ENCODE data around the gene PUS3. TPM values are rescaled to one million over a fixed set of nuclear protein-coding genes. Genes with fewer than 3 reads are reported as not detected.

Gene PUS3
- total RNA-seq, 1 donor from 2014 or later: 12.1 TPM

DNA sequence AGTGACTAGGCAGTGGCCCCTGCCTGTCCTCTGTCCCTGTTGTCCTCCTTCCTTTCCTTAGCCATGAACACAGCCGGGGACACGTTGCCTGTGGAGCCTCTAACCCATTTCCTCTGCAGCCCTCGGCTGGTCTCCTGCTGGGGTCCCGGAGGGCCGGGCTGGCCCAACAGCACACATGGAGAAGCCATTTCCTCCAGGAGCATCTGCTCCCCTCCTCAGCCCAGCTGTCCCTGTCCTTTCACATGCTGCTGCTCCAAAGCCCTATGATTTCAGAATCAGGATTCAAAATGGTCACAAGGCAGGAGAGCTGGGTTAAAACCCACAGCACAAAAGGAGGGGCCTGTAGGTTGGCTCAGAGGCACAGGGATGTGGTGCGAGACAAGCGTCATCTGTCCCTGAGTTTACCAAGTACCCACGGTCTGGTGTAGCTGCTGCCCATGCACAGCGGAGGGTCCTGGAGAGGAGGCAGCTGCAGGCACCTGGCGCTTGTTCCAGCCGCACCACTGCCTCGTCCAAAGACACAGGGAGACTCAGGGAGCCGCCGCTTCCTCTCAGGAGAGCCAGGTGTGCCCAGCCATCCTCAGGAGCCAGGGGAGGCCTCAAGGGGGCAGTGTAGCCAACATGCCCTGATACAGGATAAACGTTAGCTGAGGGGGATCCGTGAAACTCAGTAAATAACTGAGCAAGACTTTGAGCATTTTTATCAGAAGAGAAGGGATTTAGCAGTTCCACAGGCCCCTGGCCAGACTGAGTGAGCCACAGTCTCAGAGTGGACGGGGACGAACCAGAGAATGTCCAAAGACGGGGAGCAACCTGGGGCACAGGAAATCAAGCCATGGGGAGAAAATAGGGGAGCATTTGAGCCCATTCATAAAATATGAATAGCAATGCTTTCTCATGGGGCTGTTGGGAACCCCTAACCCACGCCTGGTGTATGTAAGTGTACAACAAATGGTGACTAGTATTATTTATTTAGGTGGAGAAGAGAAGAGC lies 38.9 kb upstream of the PUS3 start:
- DNase-seq (ENCODE audit: low spot score): peak; percentile 87

DNA sequence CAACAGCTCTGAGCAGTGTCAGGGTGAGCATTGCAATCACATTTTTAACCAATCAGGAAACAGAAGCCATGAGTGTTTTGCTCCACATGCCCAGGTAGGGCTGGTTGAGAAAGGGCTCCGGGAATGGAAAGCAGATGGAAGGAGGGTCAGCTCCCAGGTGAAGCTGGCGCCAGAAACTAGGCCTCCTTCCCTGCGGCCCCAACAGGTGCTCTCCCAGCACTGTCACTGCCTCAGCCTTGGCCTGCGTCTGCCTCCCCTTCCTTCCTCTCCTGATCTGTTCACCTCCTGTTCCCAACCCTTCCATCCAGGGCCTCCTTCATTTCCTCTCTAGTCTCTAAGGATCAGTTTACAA lies 38.2 kb upstream of the PUS3 start:
- peak; percentile 65 for DNase-seq (ENCODE audit: low spot score)

DNA sequence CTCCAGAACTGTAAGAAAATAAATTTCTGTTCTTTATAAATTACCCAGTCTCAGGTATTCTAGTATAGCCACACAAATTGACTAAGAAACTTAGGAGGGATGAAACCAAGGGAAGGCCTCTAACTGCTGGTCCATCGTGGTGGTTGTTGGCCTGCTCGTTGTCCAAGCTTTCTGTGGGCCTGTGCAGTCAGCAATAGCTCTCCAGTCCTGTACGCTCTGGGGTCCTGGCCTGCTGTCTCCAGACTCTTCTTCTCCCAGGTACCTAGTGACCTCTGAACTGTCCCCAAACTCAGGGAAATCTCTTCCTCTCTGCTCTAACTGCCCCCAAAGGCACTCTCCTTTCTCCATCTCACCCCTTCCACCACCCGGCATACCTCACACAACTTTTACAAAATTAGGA lies 37.1 kb upstream of the PUS3 start:
- DNase-seq (ENCODE audit: low spot score): peak; percentile 67

DNA sequence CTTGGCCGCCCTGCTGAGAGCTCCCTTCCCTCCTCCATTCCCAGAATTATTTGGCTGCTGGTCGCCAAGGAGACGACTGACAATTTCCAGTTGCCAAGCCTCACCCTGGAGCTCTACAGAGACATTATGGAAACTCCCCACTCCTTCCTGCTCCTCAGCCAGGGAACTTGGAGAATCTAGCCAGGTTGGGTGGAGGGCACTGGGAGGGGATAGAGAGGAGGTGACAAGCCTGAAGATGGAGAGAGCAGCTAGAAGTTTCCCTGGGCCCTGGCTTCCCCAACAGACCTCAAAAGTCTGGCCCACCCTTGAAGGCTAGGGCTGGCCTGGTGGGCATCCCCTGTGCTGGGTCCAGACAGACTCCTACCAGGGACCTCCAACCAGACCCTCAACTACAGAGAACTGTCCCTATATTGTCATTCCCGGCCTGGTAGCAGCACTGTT lies 36.1 kb upstream of the PUS3 start:
- DNase-seq (ENCODE audit: low spot score): peak; percentile 73

DNA sequence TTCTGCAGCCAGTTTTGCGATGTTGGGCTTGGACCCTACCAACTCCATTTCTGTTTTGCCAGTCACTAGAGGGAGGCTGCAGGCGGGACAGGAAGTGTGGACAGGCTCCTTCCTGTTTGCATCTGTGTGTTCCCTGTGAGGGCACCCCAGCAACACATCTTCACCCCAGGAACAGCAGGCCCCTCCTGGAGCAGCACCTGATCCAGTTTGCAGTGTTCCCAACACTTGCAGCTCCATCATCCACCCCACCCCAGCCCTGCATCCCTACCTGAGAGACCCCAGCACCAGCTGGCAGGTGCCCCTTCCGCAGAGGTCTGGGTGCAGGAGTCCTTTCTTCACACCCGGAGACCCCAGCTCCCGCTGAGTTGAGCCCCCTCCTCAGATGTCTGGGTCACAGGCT lies 35.4 kb upstream of the PUS3 start:
- DNase-seq (ENCODE audit: low spot score): peak; percentile 71

DNA sequence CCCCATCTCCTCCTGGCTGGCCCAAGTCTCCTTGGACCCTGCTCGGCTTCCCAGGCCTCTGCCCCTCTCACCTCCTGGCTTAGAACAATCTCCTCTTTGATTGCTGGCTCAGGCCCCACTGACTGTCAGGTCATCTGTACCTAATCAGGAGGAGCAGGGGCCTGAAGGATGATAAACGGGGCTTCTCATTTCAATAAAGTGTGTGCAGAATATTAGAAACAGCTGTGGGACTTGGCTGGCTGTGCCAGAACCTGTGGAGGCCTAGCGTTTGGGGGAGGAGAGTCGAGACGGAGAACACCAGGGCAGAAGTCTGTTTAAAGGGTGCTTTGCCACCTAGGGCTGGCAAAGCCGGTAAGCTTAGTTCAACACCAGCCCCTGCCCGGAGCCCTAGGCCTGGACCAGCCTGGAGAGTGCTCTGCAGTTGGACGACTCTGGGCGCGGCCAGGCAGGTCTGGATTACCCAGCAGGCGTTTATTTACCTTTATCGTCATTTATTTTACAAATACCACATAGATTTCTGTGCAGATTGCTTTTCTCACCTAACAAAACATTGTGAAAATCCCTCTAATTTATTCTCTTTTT lies 32.7 kb upstream of the PUS3 start:
- no peak for DNase-seq (ENCODE audit: low spot score)

DNA sequence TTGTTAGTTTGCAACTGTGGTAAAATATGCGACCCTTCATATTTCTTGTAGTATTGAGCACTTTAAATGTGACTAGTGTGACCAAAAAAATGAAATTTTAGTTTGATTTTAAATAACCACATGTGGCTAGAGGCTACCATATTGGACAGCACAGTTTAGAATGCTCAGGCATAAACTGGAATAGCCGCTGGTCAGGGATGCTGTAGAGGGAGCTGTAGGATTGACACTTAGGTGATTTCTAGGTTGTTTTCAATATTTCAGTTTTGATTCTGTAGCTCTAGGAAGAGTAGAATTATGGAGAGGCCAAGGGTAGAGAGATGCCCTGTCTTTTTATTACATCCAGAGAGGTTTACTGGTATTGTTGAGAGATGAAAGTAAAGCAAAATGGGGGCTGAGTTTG lies 32.0 kb upstream of the PUS3 start:
- no peak for DNase-seq (ENCODE audit: low spot score)

DNA sequence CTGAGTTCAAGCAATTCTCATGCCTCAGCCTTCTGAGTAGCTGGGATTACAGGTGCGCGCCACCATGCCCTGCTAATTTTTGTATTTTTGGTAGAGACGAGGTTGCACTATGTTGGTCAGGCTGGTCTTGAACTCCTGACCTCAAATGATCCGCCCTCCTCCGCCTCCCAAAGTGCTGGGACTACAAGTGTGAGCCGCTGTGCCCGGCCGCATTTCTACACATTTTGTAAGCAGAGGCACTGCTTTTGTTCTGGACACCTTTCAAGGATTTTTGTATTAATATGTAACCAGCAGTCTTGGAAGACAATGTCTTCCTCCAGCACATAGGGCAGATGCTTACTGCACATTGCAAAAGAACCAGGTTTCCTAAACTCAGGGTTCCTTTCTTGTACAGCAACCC lies 31.5 kb upstream of the PUS3 start:
- no peak for DNase-seq (ENCODE audit: low spot score)

DNA sequence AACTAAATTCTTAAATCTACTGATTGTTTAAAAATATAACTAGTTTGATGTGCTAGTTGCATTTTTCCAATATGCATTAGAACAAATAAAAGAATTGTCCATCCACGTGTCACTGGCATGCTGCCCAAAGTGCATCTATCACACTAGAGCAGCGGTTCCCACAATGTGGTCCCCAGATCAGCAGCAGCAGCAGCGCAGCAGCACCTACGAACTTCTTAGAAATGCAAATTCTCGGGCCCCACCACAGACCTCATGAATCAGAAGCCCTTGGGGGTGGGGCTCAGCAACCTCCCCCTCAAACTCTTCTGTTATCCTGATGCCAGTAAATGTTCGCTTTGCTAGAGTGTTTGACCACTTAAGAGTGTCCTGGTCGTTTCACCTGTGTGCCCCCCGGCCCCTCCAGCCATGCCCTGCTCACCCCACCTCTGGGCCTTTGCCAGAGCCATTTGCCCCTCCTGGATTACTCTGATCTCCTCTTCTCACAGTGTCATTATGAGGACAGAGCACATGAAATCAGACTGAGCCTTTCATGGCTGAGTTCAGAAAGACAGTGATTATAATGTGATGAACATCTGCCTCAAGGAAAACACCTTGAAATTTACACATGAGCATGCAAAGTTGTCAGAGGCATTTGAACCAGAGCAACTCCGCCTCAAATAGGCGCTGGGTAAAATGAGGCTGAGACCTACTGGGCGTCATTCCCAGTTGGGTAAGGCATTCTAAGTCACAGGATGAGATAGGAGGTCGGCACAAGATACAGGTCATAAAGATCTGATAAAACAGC lies 30.2 kb upstream of the PUS3 start:
- DNase-seq (ENCODE audit: low spot score): no peak

DNA sequence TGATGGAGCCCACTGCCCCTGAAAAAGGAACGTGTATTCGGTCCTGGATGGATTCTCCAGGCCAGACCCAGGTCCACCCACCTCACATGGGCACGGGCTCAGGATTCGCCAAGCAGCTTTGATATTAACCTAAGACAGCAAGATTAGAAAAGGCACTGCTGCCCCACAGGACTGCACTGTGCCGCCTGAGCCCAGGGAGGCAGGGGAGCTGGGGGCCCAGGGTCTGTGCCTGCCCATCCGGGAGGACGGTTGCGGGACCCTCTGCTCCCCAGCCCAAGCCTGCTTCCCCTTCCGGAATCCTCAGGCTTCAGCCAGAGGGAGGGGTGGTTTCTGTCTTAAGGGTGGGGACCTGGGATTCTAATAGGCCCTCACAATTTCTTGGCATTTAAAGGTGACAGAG lies 29.3 kb upstream of the PUS3 start:
- DNase-seq (ENCODE audit: low spot score): no peak

DNA sequence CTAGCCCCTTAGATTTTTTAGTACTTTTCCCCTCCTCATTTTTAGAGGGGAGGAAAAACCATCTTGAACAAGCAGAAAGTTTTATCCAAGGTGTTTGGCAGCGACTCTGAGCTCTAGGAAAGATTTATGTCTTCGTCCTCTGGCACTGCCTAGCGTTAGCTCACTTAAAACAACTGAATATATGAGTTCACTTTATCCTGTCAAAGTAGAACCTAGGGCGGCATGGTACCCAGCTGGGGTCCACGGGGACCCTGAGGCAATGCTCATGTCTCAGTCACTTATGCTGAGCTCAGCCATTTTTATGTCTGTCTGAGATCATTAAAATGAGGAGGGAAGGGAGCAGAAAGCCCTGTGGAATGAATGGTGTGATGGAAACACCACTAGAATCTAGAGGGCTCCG lies 28.7 kb upstream of the PUS3 start:
- DNase-seq (ENCODE audit: low spot score): no peak

DNA sequence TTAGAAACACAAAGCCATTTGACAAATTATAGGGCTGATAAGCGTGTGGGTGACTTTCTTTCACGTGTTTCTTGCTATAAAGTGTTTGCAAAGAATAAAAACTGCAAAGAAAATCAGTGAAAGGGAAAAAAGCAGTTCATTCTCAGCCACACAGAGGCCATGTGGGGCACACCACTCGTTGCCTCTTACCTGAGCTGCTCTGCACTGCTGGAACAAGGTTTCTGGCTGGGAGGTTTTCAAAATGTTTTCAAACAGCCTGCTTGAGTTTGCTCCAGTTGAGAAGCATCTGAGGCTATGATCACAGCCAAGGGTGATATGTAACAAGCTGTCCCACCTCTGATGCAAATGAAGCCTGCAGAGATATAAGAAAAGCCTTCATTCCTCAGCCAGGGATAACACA lies 28.1 kb upstream of the PUS3 start:
- no peak for DNase-seq (ENCODE audit: low spot score)

DNA sequence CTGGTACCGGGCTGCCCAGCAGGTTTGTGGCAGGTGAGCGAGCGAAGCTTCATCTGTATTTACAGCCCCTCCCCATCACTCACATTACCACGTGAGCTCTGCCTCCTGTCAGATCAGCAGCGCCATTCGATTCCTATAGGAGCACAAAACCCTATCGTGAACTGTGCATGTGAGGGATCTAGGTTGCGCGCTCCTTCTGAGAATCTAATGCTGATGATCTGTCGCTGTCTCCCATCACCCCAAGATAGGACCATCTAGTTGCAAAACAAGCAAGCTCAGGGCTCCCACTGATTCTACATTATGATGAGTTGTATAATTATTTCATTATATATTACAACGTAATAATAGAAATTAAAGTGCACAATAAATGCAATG lies 27.1 kb upstream of the PUS3 start:
- DNase-seq (ENCODE audit: low spot score): no peak

DNA sequence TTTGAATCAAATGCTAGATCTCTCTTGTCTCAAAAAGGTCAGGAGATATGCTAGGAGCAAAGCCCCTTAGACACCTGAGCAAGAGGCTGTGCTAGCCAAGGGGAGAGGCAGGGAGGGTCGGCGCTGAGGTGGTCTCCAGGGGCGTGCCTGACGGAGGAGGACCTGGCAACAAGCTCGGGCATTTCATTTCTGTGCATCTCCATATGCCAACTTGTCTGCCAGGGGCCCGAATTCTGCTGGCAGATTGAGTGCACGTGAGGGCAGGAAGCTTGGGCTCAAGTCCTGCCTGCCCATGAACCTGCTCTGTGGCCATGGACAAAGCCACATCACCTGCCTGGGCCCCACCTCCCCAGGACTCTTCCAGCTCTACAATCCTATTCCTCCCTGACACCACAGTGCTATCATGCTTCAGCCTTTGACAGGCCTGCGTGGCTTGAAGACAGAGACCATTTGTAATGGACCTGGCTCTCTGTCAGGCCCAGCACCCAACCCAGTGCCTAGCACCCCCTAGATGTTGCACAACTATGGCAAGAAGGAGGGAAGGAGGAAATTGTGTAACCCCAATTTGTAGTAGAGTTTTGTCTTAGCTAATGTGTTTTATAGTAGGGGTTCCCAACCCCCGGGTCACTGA lies 26.6 kb upstream of the PUS3 start:
- no peak for DNase-seq (ENCODE audit: low spot score)

DNA sequence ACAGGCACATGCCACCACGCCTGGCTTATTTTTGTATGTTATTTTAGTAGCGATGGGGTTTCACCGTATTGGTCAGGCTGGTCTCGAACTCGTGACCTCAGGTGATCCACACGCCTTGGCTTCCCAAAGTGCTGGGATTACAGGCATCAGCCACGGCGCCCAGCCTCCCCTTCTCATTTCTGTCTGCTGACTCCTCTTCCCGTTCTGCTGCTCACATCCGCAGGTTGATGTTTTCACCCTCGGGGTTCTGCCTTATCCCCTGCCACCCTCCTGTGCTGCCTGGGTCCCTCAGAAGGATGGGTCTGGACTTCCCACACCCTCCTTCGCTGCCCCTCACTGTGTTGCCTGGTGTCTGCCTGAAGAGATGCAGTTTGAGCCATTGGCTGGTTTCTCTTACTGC lies 23.7 kb upstream of the PUS3 start:
- DNase-seq (ENCODE audit: low spot score): no peak

DNA sequence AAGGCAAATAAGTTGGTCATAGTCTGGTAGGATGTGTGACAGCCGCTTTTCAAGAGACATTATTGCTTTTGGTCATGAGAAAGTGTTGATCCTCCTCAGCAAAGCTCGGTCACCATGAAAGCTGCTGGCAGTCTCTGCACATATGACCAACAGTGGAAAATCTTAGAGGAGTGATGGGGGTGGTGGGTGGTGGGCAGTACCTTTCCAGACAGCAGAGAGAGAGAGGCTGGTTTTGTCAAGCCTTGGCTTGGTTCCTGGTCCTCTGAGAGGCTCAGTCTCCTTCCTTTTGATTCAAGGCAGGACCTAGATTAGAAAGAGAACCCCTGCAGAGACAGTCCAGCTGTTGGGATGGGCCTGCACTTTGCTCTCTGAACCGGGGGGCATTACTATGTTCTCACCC lies 22.8 kb upstream of the PUS3 start:
- no peak for DNase-seq (ENCODE audit: low spot score)

DNA sequence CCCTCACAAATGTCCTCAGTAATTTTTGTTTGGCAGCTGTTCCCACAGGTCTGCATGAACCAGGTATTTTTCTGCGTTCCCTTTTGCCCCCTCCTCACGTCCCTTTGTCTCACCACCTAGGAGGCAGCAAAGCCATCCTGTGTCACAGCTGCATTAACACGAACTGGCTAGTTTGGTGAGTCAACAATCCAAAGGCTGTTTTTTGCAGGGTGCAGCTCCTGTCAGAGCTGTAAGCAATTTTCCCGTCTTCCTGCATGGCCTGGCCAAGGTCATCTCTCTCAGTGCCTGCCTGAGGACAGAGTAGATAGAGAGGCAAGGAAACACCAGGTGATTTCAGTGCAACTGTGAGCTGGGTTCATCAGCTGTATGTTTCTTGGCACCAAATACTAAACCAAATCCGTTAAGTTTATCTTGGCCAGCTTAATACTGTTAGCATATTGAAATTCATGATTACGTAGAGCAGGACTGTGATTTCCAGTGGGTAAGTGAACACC lies 22.3 kb upstream of the PUS3 start:
- no peak for DNase-seq (ENCODE audit: low spot score)

DNA sequence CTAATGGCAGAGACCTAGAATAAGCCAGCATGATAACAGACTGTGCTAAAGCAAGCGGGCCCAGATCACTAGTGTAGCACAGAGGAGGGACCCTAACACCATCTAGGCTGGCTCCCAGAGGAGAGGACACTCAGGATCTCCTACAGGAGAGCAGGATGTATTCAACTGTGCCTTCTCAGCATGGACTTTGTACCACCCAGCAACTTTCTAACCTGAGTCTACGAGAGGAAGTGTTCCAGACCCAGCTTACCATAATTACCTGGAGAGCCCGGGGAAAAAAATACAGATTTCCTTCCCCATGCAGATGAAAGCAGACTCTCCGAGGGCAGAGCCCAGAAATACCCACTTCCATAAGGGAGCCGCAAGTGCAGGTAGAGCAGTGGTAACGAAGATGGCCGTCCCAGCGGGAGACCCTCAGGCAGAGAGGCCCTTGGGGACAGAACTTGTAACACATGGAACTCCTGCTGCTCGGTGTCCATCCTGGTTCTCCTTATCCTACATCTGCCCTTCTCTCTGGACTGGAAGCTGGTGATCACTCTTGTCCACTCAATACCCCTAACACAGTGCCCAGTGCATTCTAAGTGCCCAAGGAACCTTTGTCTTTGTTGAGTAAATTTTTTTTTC lies 21.5 kb upstream of the PUS3 start:
- DNase-seq (ENCODE audit: low spot score): no peak

DNA sequence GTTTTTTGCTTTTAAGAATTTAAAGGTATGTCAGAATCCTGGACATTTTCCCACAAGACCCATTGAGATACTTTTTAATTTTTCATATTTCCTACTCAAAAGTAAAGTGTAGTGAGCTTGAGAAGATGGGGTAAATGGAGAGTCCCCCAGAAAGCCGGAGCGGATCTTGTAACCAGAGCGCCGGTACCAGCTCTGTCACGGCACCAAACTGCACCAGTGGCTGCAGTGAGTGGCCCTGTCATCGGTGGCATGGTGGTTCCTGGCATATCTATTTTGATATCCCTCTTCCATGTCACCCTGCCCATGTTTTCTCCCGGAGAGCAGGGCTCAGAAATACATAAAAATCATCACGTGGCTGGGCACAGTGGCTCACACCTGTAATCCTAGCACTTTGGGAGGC lies 20.6 kb upstream of the PUS3 start:
- no peak for DNase-seq (ENCODE audit: low spot score)

DNA sequence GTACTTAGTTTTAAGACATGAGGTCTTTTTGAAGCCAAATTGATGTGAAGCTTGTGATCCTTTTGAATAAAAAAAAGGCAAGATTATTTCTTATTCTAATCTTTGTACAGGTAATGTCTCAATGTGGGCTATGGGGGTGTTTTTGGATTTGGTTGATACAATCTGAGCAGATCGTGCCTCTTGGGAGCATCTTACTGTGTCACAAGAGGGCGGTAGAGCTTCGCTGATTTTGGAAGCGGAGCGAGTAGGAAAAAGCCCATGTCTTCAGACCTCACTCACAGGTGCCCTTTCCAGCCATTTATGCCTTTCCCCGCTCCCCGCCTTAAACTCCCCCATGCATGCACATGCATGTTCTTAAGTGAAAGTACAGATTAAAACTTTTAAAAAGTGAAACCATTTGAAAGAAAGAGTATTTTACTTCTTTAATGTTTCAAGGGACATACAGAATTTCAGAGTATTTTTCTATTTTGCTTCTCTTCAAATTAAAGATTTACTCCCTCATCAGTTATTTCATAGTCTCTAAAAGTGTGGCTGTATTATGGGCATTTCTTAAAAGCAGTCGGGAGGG lies 20.1 kb upstream of the PUS3 start:
- no peak for DNase-seq (ENCODE audit: low spot score)

DNA sequence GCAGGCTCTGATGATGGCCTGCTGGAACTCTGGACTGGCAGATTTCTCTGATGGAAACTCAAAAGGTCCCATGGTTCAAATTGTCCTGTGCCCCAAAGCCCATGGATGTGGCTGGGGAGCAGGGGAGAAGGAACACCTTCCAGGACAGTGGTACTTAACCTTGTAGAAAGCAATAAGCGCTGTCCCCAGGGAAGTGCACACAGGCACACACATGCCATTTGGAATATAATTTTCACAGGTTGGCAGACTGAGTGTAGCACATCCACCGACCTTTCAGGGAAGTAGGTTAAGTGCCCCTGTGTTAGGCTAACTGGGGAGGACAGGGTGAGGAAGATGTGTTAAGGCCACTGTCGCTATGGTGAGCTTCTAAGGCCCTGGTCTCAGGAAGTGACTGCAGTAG lies 19.1 kb upstream of the PUS3 start:
- no peak for DNase-seq (ENCODE audit: low spot score)

All from mesenteric fat pad (tissue), 1 donor.